Trophoblast cell (in vitro differentiated cells and primary cell): ENCODE results near the gene PHF21B.

Experiments used
- DNase-seq, 2 donors: peaks; one replicate each; pipeline ENCODE4 v3.0.0-alpha.2; 2016
- H2AFZ ChIP-seq: 2 replicates; pipeline ENCODE4 v1.6.1; 2013; ENCODE audit warnings: low read length, moderate library complexity, mild to moderate bottlenecking; ENCODE audit not compliant: insufficient read depth, poor library complexity
- H2AK5ac ChIP-seq: 2 replicates; pipeline ENCODE4 v1.6.1; 2013; ENCODE audit warnings: mild to moderate bottlenecking, low read length
- H2BK120ac ChIP-seq: 2 replicates; pipeline ENCODE4 v1.6.1; 2013; ENCODE audit warnings: low read length, mild to moderate bottlenecking, moderate library complexity; ENCODE audit not compliant: insufficient read depth, poor library complexity
- H2BK12ac ChIP-seq: 2 replicates; pipeline ENCODE4 v1.6.1; 2013; ENCODE audit warnings: mild to moderate bottlenecking, low read length, moderate library complexity
- H2BK5ac ChIP-seq: 2 replicates; pipeline ENCODE4 v1.6.1; 2013; ENCODE audit warnings: low read length, low read depth, moderate library complexity, mild to moderate bottlenecking; ENCODE audit not compliant: poor library complexity
- H3K14ac ChIP-seq: 2 replicates; pipeline ENCODE4 v1.6.1; 2013; ENCODE audit warnings: mild to moderate bottlenecking, low read length
- H3K18ac ChIP-seq: 2 replicates; pipeline ENCODE4 v1.6.1; 2013; ENCODE audit warnings: mild to moderate bottlenecking, low read length
- H3K23ac ChIP-seq: 2 replicates; pipeline ENCODE4 v1.6.1; 2013; ENCODE audit warnings: low read length
- H3K27ac ChIP-seq: 2 replicates; pipeline ENCODE4 v1.5.1; 2013; ENCODE audit warnings: low read depth, mild to moderate bottlenecking, inconsistent platforms, low read length, moderate library complexity
- H3K27me3 ChIP-seq: 2 replicates; pipeline ENCODE4 v1.6.1; 2013; ENCODE audit warnings: inconsistent platforms, mild to moderate bottlenecking, low read length, moderate library complexity; ENCODE audit not compliant: insufficient read depth
- H3K36me3 ChIP-seq, 2 experiments: 1 replicate in 1 of 2; 2 replicates in 1 of 2; pipeline ENCODE4 v1.6.1; 2013; ENCODE audit warnings: low read length in 2 of 2, mild to moderate bottlenecking in 2 of 2, moderate library complexity in 1 of 2; ENCODE audit not compliant: insufficient read depth in 2 of 2, control insufficient read depth in 1 of 2
- H3K4ac ChIP-seq: 2 replicates; pipeline ENCODE4 v1.6.1; 2013; ENCODE audit warnings: low read depth, mild to moderate bottlenecking, low read length, moderate library complexity
- H3K4me1 ChIP-seq, 2 experiments: 1 replicate in 1 of 2; 2 replicates in 1 of 2; pipeline ENCODE4 v1.6.1; 2013; ENCODE audit warnings: low read length in 2 of 2, mild to moderate bottlenecking in 2 of 2, moderate library complexity in 1 of 2; ENCODE audit not compliant: insufficient read depth in 2 of 2, control insufficient read depth in 1 of 2
- H3K4me2 ChIP-seq: 2 replicates; pipeline ENCODE4 v1.6.1; 2013; ENCODE audit warnings: inconsistent platforms, mild to moderate bottlenecking, low read length, moderate library complexity
- H3K4me3 ChIP-seq: 2 replicates; pipeline ENCODE4 v1.5.1; 2013; ENCODE audit warnings: mild to moderate bottlenecking, low read depth, low read length, inconsistent platforms
- H3K79me1 ChIP-seq: one replicate; pipeline ENCODE4 v1.6.1; 2013; ENCODE audit warnings: low read length
- H3K79me2 ChIP-seq: 2 replicates; pipeline ENCODE4 v1.6.1; 2013; ENCODE audit warnings: low read length, mild to moderate bottlenecking; ENCODE audit not compliant: control insufficient read depth, insufficient read depth, poor library complexity
- H3K9ac ChIP-seq: 2 replicates; pipeline ENCODE4 v1.6.1; 2013; ENCODE audit warnings: mild to moderate bottlenecking, low read length
- H3K9me3 ChIP-seq: 2 replicates; pipeline ENCODE4 v1.6.1; 2013; ENCODE audit warnings: low read depth, mild to moderate bottlenecking, control low read depth, inconsistent platforms, low read length; ENCODE audit not compliant: insufficient read depth
- H4K12ac ChIP-seq: 2 replicates; pipeline ENCODE4 v1.6.1; 2013; ENCODE audit warnings: low read depth, mild to moderate bottlenecking, low read length, moderate library complexity
- H4K8ac ChIP-seq: 2 replicates; pipeline ENCODE4 v1.6.1; 2013; ENCODE audit warnings: low read depth, mild to moderate bottlenecking, low read length, moderate library complexity
- H4K91ac ChIP-seq: one replicate; pipeline ENCODE4 v1.6.1; 2013; ENCODE audit warnings: low read depth, mild to moderate bottlenecking, low read length, moderate library complexity
- WGBS: extraction: QIAGEN DNeasy Blood & Tissue Kit; methylation state at CpG from one replicate; pipeline ENCODE4 v1.1.7; 2013; ENCODE audit warnings: missing lambda C conversion rate; ENCODE audit not compliant: insufficient read length, insufficient coverage; ENCODE audit errors: extremely low coverage; 5-methylcytosine and 5-hydroxymethylcytosine counted together

PHF21B gene

DNA sequence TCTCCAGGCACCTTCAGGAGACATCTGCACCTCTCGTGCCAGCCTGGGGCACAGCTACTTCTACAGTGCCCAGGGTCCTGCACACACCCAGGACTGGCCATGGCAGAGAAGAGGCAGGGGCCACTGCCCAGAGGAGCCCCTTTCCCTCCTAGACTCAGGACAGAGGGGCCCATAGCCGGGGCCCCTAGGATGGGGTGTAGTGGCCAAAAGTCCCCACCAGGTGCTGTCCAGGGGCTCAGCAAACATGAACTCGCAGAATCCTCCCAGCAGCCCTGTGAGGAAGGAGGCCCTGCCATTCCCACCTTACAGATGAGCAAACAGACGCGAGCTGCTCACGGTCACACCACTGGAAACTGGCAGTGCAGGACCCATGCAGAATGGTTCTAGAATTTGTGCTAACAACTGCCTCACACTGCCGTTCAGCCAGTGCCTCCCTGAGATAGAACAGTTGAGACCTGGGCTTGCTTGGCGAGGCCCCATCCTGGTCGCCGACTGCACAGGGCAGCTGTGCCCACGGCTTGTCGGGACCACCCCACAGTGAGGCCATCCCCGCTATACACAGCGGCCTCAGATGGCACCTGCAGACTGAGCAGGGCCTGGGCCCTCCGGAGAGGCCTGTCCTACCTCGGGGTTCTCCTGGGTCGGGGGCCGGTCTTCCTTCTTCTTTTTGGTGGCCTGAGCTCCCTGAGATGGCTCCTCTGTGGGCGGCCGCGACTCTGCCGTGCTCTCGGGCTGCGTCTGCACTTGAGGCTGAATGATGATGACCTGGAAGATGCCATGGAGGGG is 96.4 kb downstream of the PHF21B start:
- H3K4me1 ChIP-seq: peaks cover 13 to 16% of the 10 kb centered on the region in 2 experiments
- no peaks in the 10 kb centered on the region for H3K27me3 ChIP-seq
- no CpG with 5 or more reads among the region's 24 CpGs for WGBS
- no peak overlapping the region for H4K91ac ChIP-seq
- no peak overlapping the region for H2AFZ ChIP-seq
- H2BK12ac ChIP-seq: no peak overlapping the region
- H3K36me3 ChIP-seq: peaks cover 8 to 9% of the 10 kb centered on the region in 2 experiments
- no peak overlapping the region for H3K9ac ChIP-seq
- H3K23ac ChIP-seq: no peak overlapping the region
- H3K9me3 ChIP-seq: peaks cover 19% of the 10 kb centered on the region
- H3K4me3 ChIP-seq: no peak overlapping the region
- H2BK120ac ChIP-seq: no peak overlapping the region
- no peak overlapping the region for H3K18ac ChIP-seq
- peaks cover 2% of the 10 kb centered on the region for H3K79me2 ChIP-seq
- H3K14ac ChIP-seq: no peak overlapping the region
- H4K8ac ChIP-seq: no peak overlapping the region
- H2AK5ac ChIP-seq: no peak overlapping the region
- no peak overlapping the region for H3K4me2 ChIP-seq
- no peak overlapping the region for H3K27ac ChIP-seq
- no peak overlapping the region for H3K4ac ChIP-seq
- H4K12ac ChIP-seq: no peak overlapping the region
- H2BK5ac ChIP-seq: no peak overlapping the region
- peaks cover 10% of the 10 kb centered on the region for H3K79me1 ChIP-seq
- no peak for DNase-seq

DNA sequence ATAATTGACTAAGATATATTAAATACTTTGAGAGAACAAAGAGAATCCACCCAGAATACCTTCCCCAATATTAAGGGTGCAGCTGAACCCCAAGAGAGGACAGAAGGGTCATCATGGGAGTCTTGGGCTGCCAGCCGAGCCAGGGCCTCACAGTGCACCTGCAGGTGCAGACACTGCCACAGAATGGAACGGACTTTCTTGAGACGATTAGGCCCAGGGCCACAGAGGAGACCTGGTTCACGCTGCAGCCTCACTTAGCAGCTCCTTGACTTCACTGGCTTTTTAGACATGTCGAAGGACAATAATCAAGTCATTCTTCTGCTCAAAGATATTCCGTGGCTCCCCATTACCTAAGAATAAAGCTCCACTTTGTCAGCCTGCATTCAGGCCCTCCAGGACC is 100.6 kb downstream of the PHF21B start:
- H3K36me3 ChIP-seq: peaks cover 8 to 12% of the 10 kb centered on the region in 2 experiments
- H4K12ac ChIP-seq: no peak overlapping the region
- H3K14ac ChIP-seq: no peak overlapping the region
- H4K8ac ChIP-seq: no peak overlapping the region
- no peak overlapping the region for H2BK5ac ChIP-seq
- no peak overlapping the region for H3K4ac ChIP-seq
- no peaks in the 10 kb centered on the region for H3K4me1 ChIP-seq
- no peak for DNase-seq
- H3K18ac ChIP-seq: no peak overlapping the region
- no peak overlapping the region for H3K9ac ChIP-seq
- H2AK5ac ChIP-seq: no peak overlapping the region
- no peak overlapping the region for H3K4me2 ChIP-seq
- no peak overlapping the region for H4K91ac ChIP-seq
- H3K4me3 ChIP-seq: no peak overlapping the region
- no peaks in the 10 kb centered on the region for H3K79me1 ChIP-seq
- H3K9me3 ChIP-seq: peaks cover 22% of the 10 kb centered on the region
- no peak overlapping the region for H3K27ac ChIP-seq
- H2BK120ac ChIP-seq: no peak overlapping the region
- no peaks in the 10 kb centered on the region for H3K27me3 ChIP-seq
- no peak overlapping the region for H3K23ac ChIP-seq
- no peak overlapping the region for H2BK12ac ChIP-seq
- WGBS: no CpG with 5 or more reads among the region's 6 CpGs
- no peaks in the 10 kb centered on the region for H3K79me2 ChIP-seq
- H2AFZ ChIP-seq: no peak overlapping the region

DNA sequence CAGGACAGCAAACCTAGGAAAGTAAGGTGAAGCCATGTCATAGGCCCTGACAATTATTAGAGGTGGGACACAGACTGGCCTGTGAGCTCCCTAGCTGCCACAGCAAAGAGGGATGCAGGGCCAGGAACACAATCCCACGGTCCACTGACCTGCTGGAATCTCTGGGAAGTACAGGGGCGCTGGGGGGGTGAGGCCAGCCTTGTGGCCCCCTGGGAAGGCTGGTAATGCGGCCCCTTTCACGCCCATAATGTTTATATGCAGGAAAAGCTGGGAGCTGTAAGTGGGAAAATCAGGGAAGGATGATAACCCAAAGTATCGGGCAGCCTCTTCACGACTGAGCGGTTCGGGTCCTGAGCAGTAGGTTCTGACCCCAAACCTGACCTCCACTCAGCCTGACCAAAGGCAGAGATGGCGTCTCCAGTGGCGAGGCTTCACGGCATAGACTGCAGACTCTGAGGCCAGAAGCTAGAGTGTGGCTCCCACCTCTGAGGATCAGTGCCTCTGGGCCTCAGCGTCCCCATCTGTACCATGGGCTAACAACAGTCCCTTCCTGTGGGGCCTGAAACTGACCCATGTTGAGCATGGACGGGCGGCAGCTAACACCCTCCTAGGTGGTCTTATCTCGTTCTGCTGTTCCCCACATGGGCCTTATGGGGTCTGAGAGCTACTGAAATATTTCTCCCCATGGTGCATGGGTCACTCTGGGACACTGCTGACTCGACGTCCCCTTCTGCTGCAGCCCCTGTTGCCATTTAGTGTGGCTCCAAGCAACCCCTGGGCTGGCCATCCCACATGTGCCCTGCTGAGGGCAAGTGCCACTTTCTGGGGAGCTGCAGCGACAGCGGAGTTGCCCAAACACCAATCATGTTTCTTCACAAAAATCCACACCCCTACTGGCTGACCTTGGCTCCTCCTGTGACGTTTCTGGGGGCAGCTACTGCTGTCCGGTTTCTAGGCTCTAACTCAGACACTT is 101.8 kb downstream of the PHF21B start:
- DNase-seq: no peak
- Histone ChIP-seq H3K4me2 (no peak overlapping the region), H3K27me3 (no peaks in the 10 kb centered on the region), H3K36me3 (peaks cover 4 to 7% of the 10 kb centered on the region in 2 experiments), H4K12ac (no peak overlapping the region), H3K23ac (no peak overlapping the region), H3K79me2 (no peaks in the 10 kb centered on the region), H2AFZ (no peak overlapping the region), H4K91ac (no peak overlapping the region), H3K9ac (no peak overlapping the region), H3K4me3 (no peak overlapping the region), H2AK5ac (no peak overlapping the region), H3K9me3 (peaks cover 22% of the 10 kb centered on the region), H4K8ac (no peak overlapping the region), H3K14ac (no peak overlapping the region), H2BK5ac (no peak overlapping the region), H3K79me1 (no peaks in the 10 kb centered on the region), H3K4ac (no peak overlapping the region), H3K18ac (no peak overlapping the region), H3K27ac (no peak overlapping the region), H2BK120ac (no peak overlapping the region), H3K4me1 (no peaks in the 10 kb centered on the region), H2BK12ac (no peak overlapping the region)
- WGBS: no CpG with 5 or more reads among the region's 21 CpGs

- H3K23ac ChIP-seq: no peak overlapping the region
- H4K8ac ChIP-seq: no peak overlapping the region
- H3K14ac ChIP-seq: no peak overlapping the region
- H2AK5ac ChIP-seq: no peak overlapping the region
- H3K27ac ChIP-seq: no peak overlapping the region
- no peak for DNase-seq
- peaks cover 4% of the 10 kb centered on the region in 2 experiments for H3K36me3 ChIP-seq
- no peak overlapping the region for H2BK12ac ChIP-seq
- H3K18ac ChIP-seq: no peak overlapping the region
- no peaks in the 10 kb centered on the region for H3K79me1 ChIP-seq
- H2AFZ ChIP-seq: no peak overlapping the region
- no peaks in the 10 kb centered on the region for H3K27me3 ChIP-seq
- no peak overlapping the region for H3K4me2 ChIP-seq
- H3K4me3 ChIP-seq: no peak overlapping the region
- H2BK5ac ChIP-seq: no peak overlapping the region
- no peak overlapping the region for H3K4ac ChIP-seq
- no peak overlapping the region for H2BK120ac ChIP-seq
- no peak overlapping the region for H4K12ac ChIP-seq
- no peaks in the 10 kb centered on the region for H3K79me2 ChIP-seq
- H3K9ac ChIP-seq: no peak overlapping the region
- no peak overlapping the region for H4K91ac ChIP-seq
- peaks cover 22% of the 10 kb centered on the region for H3K9me3 ChIP-seq
- no peaks in the 10 kb centered on the region for H3K4me1 ChIP-seq
- WGBS: no CpG with 5 or more reads among the region's 18 CpGs
Measured at GRCh38 chr22:44906999-44907644, 102.7 kb downstream of the PHF21B start.
